A549 treated with Mapracorat at 1 μM for 4 hours (cell line): Measurements from ENCODE around the gene ARHGEF2. TPM values are rescaled to one million over a fixed set of nuclear protein-coding genes. Genes with fewer than 3 reads are reported as not detected.

Source experiments
- total RNA-seq: library from RNA; stranded (reverse); fragments of 200-300 nt; extraction: Qiagen RNA extraction; gene quantifications from 5 replicates; pipeline ENCODE4 v1.2.3, GENCODE V29; 2022

ARHGEF2 gene
- total RNA-seq: 33.4 to 39.1 TPM (median 36.2 TPM) in 5 replicates

DNA sequence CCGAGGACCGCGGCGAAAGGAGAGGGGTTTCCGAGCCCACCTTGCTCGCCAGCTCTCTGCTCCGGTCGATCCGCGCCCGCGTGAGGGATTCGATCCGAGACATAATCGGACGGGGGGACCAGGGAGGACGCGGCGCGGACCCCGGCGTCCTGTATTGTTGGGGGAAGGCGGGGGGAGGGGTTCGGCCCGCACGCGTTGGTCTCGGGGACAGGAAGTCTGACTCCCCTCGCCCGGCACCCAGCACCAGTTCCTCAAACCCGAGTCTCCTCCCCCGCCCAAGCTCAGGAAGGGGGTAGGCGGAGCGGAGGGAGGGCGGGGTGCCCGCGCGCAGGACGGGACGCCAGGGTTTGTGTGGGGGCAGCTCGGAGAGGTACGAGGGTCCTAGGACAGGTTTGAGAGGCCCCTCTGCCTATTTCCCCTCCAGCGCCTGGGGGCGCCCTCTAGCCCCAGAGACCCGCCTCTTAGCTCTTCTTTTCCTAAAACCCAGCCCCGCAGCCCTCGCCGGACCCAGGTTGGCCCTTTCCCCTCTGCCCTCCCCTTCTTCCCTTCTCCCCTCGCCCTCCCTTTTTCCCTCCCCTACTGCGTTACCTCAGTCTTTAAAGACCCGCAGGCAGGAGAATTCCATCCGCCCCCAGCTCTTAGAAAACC is at the start of gene ARHGEF2:
Gene ARHGEF2, minus strand, starts transcription at position 223 of the 648 bp plus-strand sequence. Its CDS starts 120 bp downstream, at position 103.

DNA sequence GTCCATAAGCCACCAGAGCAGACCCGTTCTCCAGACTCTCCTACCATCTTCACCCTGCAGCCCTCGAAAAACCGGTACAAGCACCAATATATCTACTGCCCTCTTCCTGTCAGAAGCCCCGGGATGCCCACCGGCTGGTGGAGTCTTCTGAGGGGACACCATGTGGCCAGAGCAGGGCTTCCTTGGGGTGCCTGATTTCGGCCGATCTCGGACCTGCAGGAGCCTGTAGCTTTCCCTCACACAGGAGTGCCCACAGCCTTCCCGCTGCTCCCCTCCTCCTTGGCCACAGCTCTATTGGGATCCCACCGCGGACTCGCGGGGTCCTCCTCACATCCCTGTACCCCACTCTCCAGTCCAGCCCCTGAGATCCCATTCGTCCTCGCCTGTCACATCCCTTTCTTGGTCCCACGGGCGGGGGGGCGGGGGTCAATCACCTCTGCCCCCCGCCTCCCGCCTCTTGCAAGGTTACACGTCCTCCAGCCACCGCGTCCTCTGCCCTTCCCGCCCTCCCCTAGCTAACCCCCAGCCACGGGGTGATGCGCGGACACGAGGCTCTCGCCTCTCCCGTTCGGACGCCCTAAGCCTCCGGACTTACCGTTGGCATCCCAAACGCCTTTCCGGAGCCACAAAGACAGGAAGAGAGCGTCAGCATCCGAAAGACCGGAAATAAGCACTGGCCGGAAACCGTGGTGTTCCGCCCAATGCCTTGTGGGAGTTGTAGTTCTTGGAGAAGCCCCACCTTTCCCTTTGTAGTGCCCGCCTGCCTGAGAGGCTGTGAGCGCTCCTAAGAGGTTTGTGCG is 42.1 kb upstream of the ARHGEF2 start, which contains the start of gene SSR2:
Gene SSR2, minus strand, starts transcription at position 659 of the 800 bp plus-strand sequence. CDS start 784 bp downstream, outside the sequence.

DNA sequence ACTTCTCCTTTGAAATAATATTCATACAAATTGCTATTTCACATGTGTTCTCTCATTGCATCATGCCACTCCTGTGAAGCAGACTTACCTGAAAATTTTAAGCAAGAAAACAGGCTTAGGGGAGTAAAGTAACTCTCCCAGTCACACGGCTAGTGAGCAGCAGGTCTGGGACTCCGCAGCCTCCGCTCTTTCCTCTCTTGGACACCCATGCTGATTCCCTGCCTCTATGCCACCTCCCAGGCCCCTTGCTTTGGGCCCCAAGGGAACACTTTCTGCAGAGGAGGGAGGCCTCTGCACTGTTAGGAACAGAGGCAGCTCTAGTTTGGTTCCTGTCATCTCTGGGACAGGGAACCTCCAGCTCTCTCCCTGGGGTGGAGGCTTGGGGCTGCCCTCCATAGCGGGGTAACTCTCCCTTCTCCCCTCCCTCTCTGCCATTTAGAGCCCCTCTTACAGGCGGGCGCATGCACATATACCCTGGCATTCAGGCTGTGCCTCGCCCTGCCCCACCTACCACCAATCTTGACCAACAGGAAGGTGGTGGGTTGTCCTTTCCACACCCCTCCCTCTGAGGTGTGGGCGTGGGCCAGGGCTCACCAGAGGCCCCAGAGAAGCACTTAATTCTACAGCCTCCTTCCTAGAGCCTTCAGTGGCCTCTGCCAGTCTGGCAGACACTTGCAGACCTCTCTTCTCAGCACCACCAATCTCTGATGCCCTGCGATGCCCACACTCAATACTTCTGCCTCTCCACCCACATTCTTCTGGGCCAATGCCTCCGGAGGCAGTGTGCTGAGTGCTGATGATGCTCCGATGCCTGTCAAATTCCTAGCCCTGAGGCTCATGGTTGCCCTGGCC is 37.1 kb downstream of the ARHGEF2 start, which contains the start of gene RXFP4:
Gene RXFP4, plus strand, starts transcription at position 646 of the 852 bp plus-strand sequence. Its CDS starts 72 bp downstream, at position 718.

GRCh38 chr1:155934097-155934935 is 44.0 kb downstream of the ARHGEF2 start, which contains the start of gene KHDC4:
KHDC4 (minus strand) TSS chr1:155934413; CDS start chr1:155934373, 40 bp downstream.

GRCh38 chr1:155911156-155912055 is 66.9 kb downstream of the ARHGEF2 start, which contains the start of gene RIT1:
RIT1 (minus strand) TSS chr1:155911349; CDS start chr1:155910761, 588 bp downstream.

Other genes starting within 250 kb of the ARHGEF2 start
- gene GON4L, start 121.3 kb downstream of the ARHGEF2 start, total RNA-seq: 12.2 to 14.0 TPM (median 13.5 TPM) in 5 replicates
- 0.94 to 1.5 TPM (median 1.2 TPM) in 5 replicates for gene SYT11, start 119.0 kb downstream of the ARHGEF2 start, total RNA-seq
- gene RIT1, start 67.2 kb downstream of the ARHGEF2 start, total RNA-seq: 19.9 to 23.6 TPM (median 20.5 TPM) in 5 replicates
- 15.7 to 25.6 TPM (median 24.0 TPM) in 5 replicates for gene KHDC4, start 44.1 kb downstream of the ARHGEF2 start, total RNA-seq
- not detected in 5 replicates for gene RXFP4, start 36.9 kb downstream of the ARHGEF2 start, total RNA-seq
- 250 to 268 TPM (median 263 TPM) in 5 replicates for gene SSR2, start 42.4 kb upstream of the ARHGEF2 start, total RNA-seq
- 32.9 to 41.6 TPM (median 39.7 TPM) in 5 replicates for gene UBQLN4, start 75.3 kb upstream of the ARHGEF2 start, total RNA-seq
- gene LAMTOR2, start 76.2 kb upstream of the ARHGEF2 start, total RNA-seq: 152 to 169 TPM (median 157 TPM) in 5 replicates
- 0.29 TPM in 1 of 5 replicates, not detected in the others for gene RAB25, start 82.6 kb upstream of the ARHGEF2 start, total RNA-seq
- 1.2 to 2.4 TPM (median 1.6 TPM) in 5 replicates for gene MEX3A, start 103.9 kb upstream of the ARHGEF2 start, total RNA-seq
- gene LMNA, start 136.2 kb upstream of the ARHGEF2 start, total RNA-seq: 612 to 781 TPM (median 765 TPM) in 5 replicates
- 0.33 to 0.43 TPM (median 0.38 TPM) in 5 replicates for gene SEMA4A, start 175.0 kb upstream of the ARHGEF2 start, total RNA-seq
- gene SLC25A44, start 215.6 kb upstream of the ARHGEF2 start, total RNA-seq: 26.2 to 30.0 TPM (median 26.7 TPM) in 5 replicates
- gene PMF1, start 234.5 kb upstream of the ARHGEF2 start, total RNA-seq: 57.1 to 65.8 TPM (median 61.8 TPM) in 5 replicates